Testis (tissue), 2 donors: ENCODE results near the gene DTNA.

Source experiments
- CTCF ChIP-seq, 3 experiments: fragments of 450-650 bp in 2 of 3; fragments of 200-600 bp in 1 of 3; sonication (generic) in 1 of 3; IDR thresholded peaks; one replicate each; pipeline ENCODE4 v1.5.1; 2016 to 2019; ENCODE audit warnings: antibody characterized with exemption in 3 of 3, mild to moderate bottlenecking in 2 of 3, moderate library complexity in 1 of 3
- POLR2A ChIP-seq: fragments of 450-650 bp; IDR thresholded peaks from one replicate; pipeline ENCODE4 v1.6.1; 2017; ENCODE audit warnings: antibody characterized with exemption, mild to moderate bottlenecking, moderate library complexity

- TF ChIP-seq CTCF (IDR thresholded peaks at IDR 0.05) (no peak), POLR2A (no peak)
These were observed 24.0 kb downstream of the DTNA start for GRCh38 chr18:34734056-34734455.
